Ovary (tissue), 9 donors: ENCODE data around the gene HAPLN1. TPM values are rescaled to one million over a fixed set of nuclear protein-coding genes. Genes with fewer than 3 reads are reported as not detected.
"Not testable (repeated sequence)": the region's sequence is repeated elsewhere in the genome, so short reads cannot be mapped to it uniquely, and the experiment has no call there.

ENCODE experiments used
- DNase-seq, 5 donors: peaks; one replicate each; pipeline ENCODE4 v3.0.0-alpha.2; 2019 to 2020
- H3K27ac ChIP-seq, 2 donors: fragments of 200-600 bp; one replicate each; pipeline versions ENCODE4 v1.5.1 to v1.8.0; 2019 to 2022
- H3K27me3 ChIP-seq: fragments of 200-600 bp; one replicate; pipeline ENCODE4 v1.8.0; 2022
- H3K36me3 ChIP-seq: fragments of 200-600 bp; sonication (generic); one replicate; pipeline ENCODE4 v1.5.1; 2019
- H3K4me1 ChIP-seq: one replicate; pipeline ENCODE4 v1.8.1; 2013; ENCODE audit warnings: mild to moderate bottlenecking, moderate library complexity; ENCODE audit not compliant: insufficient read depth
- H3K4me3 ChIP-seq: fragments of 200-600 bp; sonication (generic); one replicate; pipeline ENCODE4 v1.5.1; 2017
- H3K9me3 ChIP-seq, 2 donors: fragments of 200-600 bp in 1 of 2; sonication (generic) in 1 of 2; one replicate each; pipeline versions ENCODE4 v1.5.1 to v1.8.1; 2013 to 2019; ENCODE audit warnings: mild to moderate bottlenecking in 1 of 2, moderate library complexity in 1 of 2
- CTCF ChIP-seq, 3 donors: fragments of 450-650 bp in 2 of 3; fragments of 200-600 bp in 1 of 3; IDR thresholded peaks; one replicate each; pipeline versions ENCODE4 v1.5.1 to v1.8.0; 2016 to 2022; ENCODE audit warnings: antibody characterized with exemption in 3 of 3, mild to moderate bottlenecking in 1 of 3
- EP300 ChIP-seq: sonication (generic); formaldehyde crosslinking; IDR thresholded peaks from one replicate; pipeline ENCODE4 v1.6.1; 2017; ENCODE audit warnings: antibody characterized with exemption
- POLR2A ChIP-seq: fragments of 450-650 bp; IDR thresholded peaks from one replicate; pipeline ENCODE4 v1.6.1; 2017; ENCODE audit warnings: antibody characterized with exemption, mild to moderate bottlenecking, moderate library complexity
- WGBS, 3 donors: extraction: QIAGEN DNeasy Blood & Tissue Kit in 1 of 3; methylation state at CpG; one replicate each; pipeline versions ENCODE4 v1.1.5 to v1.1.7; 2013 to 2017; 5-methylcytosine and 5-hydroxymethylcytosine counted together
- intact Hi-C, 4 donors: fragments of 100-400 bp; cut with DNase I; formaldehyde crosslinking; loops; one replicate each; pipeline versions ENCODE4 v1.11.0 to v1.15.1; 2022 to 2023
- polyA plus RNA-seq, 2 donors: library from polyadenylated mRNA; stranded (reverse); fragments of 200-250 nt in 1 of 2; fragments of 350-450 nt in 1 of 2; fragmentation: Illumina TruSeq in 1 of 2; extraction: RNeasy Lipid Tissue Mini Kit (QIAGEN cat#74804) in 1 of 2; gene quantifications; one replicate each; pipeline ENCODE4 v1.2.3, GENCODE V29; 2013 to 2014
- total RNA-seq, 7 donors: library from RNA; depleted of rRNA in 2 of 7; stranded (reverse); fragments of >200 nt in 2 of 7; fragmentation: NEBNext Ultra II Directional in 3 of 7; extraction: Animal tissue kit (Norgen Biotek cat#: 25700) in 3 of 7; gene quantifications; one replicate each; pipeline versions ENCODE4 v1.1.0 to v1.2.4, GENCODE V29; 2016 to 2023
- donor health status: DM: no; HTN: no; CAD: no; lungs with moderate emphysema.
- donor health status: DM: no; HTN: no; CAD: no.
- donor health status: Bipolar disorder and iron deficiency.
- donor health status: DM: yes; HTN: yes; CAD: no.
- donor health status: DM: no; HTN: no; CAD: no.
- donor health status: DM: yes; HTN: yes; CAD: no.

Gene HAPLN1
- total and polyA plus RNA-seq, 9 donors: 0.40 to 0.44 TPM; not detected in 7

GRCh38 chr5:83742089-83742488 lies 21.4 kb upstream of the HAPLN1 start:
- Histone ChIP-seq H3K36me3 (no peaks in the 10 kb centered on the region), H3K9me3 (no peaks in the 10 kb centered on the region), H3K27ac (no peak overlapping the region), H3K4me1 (no peaks in the 10 kb centered on the region), H3K27me3 (no peaks in the 10 kb centered on the region), H3K4me3 (no peak overlapping the region)
- TF ChIP-seq POLR2A (no peak), EP300 (no peak), CTCF (IDR thresholded peaks at IDR 0.05) (no peak)
- DNase-seq: no peak
- intact Hi-C loops: no loop called here
- WGBS, 3 donors: 92 to 95% (median 95%) methylated on average over 4 of the region's 4 CpGs

- Histone ChIP-seq H3K4me1 (no peaks in the 10 kb centered on the region), H3K4me3 (no peak overlapping the region), H3K27ac (no peak overlapping the region), H3K9me3 (no peaks in the 10 kb centered on the region), H3K36me3 (no peaks in the 10 kb centered on the region), H3K27me3 (no peaks in the 10 kb centered on the region)
- no peak for DNase-seq
- intact Hi-C loops: no loop called here
- 94% methylated on average over 3 of the region's 3 CpGs for WGBS, 3 donors
- TF ChIP-seq EP300 (no peak), CTCF (IDR thresholded peaks at IDR 0.05) (no peak), POLR2A (no peak)
Observed at GRCh38 chr5:83741571-83741970, 20.9 kb upstream of the HAPLN1 start.

GRCh38 chr5:83740741-83741140 lies 20.1 kb upstream of the HAPLN1 start:
- intact Hi-C loops: no loop called here
- no peaks in the 10 kb centered on the region for H3K4me1 ChIP-seq
- TF ChIP-seq EP300: no peak
- no peak for TF ChIP-seq CTCF (IDR thresholded peaks at IDR 0.05)
- TF ChIP-seq POLR2A: no peak
- WGBS, 3 donors: 69 to 83% (median 78%) methylated on average over 2 of the region's 2 CpGs
- H3K27ac ChIP-seq: no peak overlapping the region
- H3K9me3 ChIP-seq: no peaks in the 10 kb centered on the region
- DNase-seq: no peak
- H3K36me3 ChIP-seq: no peaks in the 10 kb centered on the region
- H3K27me3 ChIP-seq: no peaks in the 10 kb centered on the region
- no peak overlapping the region for H3K4me3 ChIP-seq

DNA sequence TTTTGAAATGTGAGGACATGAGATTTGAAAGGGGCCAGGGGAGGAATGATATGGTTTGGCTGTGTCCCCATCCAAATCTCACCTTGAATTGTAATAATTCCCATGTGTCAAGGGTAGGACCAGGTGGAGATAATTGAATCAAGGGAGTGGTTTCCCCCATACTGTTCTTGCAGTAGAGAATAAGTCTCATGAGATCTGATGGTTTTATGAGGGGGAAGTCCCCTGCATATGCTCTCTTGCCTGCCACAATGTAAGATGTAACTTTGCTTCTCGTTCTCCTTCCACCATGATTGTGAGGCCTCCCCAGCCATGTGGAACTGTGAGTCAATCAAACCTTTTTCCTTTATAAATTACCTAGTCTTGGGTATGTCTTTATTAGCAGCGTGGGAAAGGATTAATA lies 15.5 kb upstream of the HAPLN1 start:
- H3K9me3 ChIP-seq, intact Hi-C loops, H3K4me3 ChIP-seq, H3K27me3 ChIP-seq, H3K4me1 ChIP-seq, H3K27ac ChIP-seq, DNase-seq, H3K36me3 ChIP-seq: not testable (repeated sequence)
- WGBS, 3 donors: 91 to 96% (median 94%) methylated on average over 2 of the region's 2 CpGs

GRCh38 chr5:83735058-83735457 lies 14.4 kb upstream of the HAPLN1 start:
- H3K4me3 ChIP-seq, H3K27me3 ChIP-seq, DNase-seq, H3K27ac ChIP-seq, H3K9me3 ChIP-seq, H3K4me1 ChIP-seq, intact Hi-C loops, H3K36me3 ChIP-seq: not testable (repeated sequence)

GRCh38 chr5:83731638-83732037 lies 11.0 kb upstream of the HAPLN1 start:
- Histone ChIP-seq H3K9me3 (no peaks in the 10 kb centered on the region), H3K27me3 (no peaks in the 10 kb centered on the region), H3K4me3 (no peak overlapping the region), H3K36me3 (no peaks in the 10 kb centered on the region), H3K4me1 (no peaks in the 10 kb centered on the region), H3K27ac (no peak overlapping the region)
- TF ChIP-seq EP300 (no peak), POLR2A (no peak), CTCF (IDR thresholded peaks at IDR 0.05) (no peak)
- intact Hi-C loops: no loop called here
- DNase-seq: no peak
- 80 to 84% (median 83%) methylated on average over 2 of the region's 2 CpGs for WGBS, 3 donors
